Keratinocyte (primary cell): Measurements from ENCODE around the gene CCDC69. TPM values are rescaled to one million over a fixed set of nuclear protein-coding genes. Genes with fewer than 3 reads are reported as not detected.

Experiments used
- DNase-seq: peaks from one replicate; pipeline ENCODE4 v3.0.0-alpha.2; 2011; ENCODE audit warnings: low read depth, missing footprints, low spot score
- FAIRE-seq: peaks from 2 replicates; lab custom pipeline; 2011; peaks lifted over from hg19 to GRCh38; lab: Jason Lieb, UNC
- H2AFZ ChIP-seq: 2 replicates; pipeline ENCODE4 v1.6.0; 2012; ENCODE audit warnings: low read length, control low read depth, inconsistent platforms; ENCODE audit not compliant: control insufficient read depth
- H3K27ac ChIP-seq: 2 replicates; pipeline ENCODE4 v1.5.1; 2011; ENCODE audit warnings: low read length; ENCODE audit not compliant: control insufficient read depth, insufficient read depth
- H3K27me3 ChIP-seq: 3 replicates; pipeline ENCODE4 v1.6.0; 2011; ENCODE audit warnings: low read length; ENCODE audit not compliant: control insufficient read depth, insufficient read depth; ENCODE audit errors: extremely low read depth
- H3K36me3 ChIP-seq, 2 experiments: 2 replicates in 1 of 2; 3 replicates in 1 of 2; pipeline ENCODE4 v1.5.1; 2011; ENCODE audit warnings: low read length in 2 of 2, mild to moderate bottlenecking in 1 of 2; ENCODE audit not compliant: control insufficient read depth in 2 of 2, insufficient read depth in 2 of 2; ENCODE audit errors: extremely low read depth in 1 of 2
- H3K4me1 ChIP-seq: 3 replicates; pipeline ENCODE4 v1.5.1; 2011; ENCODE audit warnings: low read length; ENCODE audit not compliant: control insufficient read depth, insufficient read depth; ENCODE audit errors: extremely low read depth
- H3K4me2 ChIP-seq: 3 replicates; pipeline ENCODE4 v1.6.0; 2011; ENCODE audit warnings: low read depth, low read length; ENCODE audit not compliant: control insufficient read depth, insufficient read depth; ENCODE audit errors: extremely low read depth
- H3K4me3 ChIP-seq, 3 experiments: fragments of 200-600 bp in 1 of 3; sonication (generic) in 1 of 3; 2 replicates in 2 of 3; 3 replicates in 1 of 3; pipeline ENCODE4 v1.5.1; 2011 to 2016; ENCODE audit warnings: low read length in 3 of 3, mild to moderate bottlenecking in 3 of 3, control low read depth in 2 of 3, inconsistent platforms in 1 of 3, low read depth in 1 of 3, mixed read lengths in 1 of 3, mixed run types in 1 of 3, moderate library complexity in 1 of 3; ENCODE audit not compliant: control insufficient read depth in 2 of 3, insufficient read depth in 2 of 3; ENCODE audit errors: extremely low read depth in 1 of 3
- H3K79me2 ChIP-seq: 2 replicates; pipeline ENCODE4 v1.6.0; 2012; ENCODE audit warnings: low read length; ENCODE audit not compliant: control insufficient read depth, insufficient read depth
- H3K9ac ChIP-seq: 3 replicates; pipeline ENCODE4 v1.6.0; 2011; ENCODE audit warnings: low read length; ENCODE audit not compliant: control insufficient read depth, insufficient read depth; ENCODE audit errors: extremely low read depth
- H3K9me1 ChIP-seq: 3 replicates; pipeline ENCODE4 v1.6.0; 2011; ENCODE audit warnings: low read length; ENCODE audit not compliant: control insufficient read depth, insufficient read depth; ENCODE audit errors: extremely low read depth
- H3K9me3 ChIP-seq: 2 replicates; pipeline ENCODE4 v1.5.1; 2012; ENCODE audit warnings: low read depth, low read length; ENCODE audit not compliant: control insufficient read depth
- H4K20me1 ChIP-seq: 3 replicates; pipeline ENCODE4 v1.6.0; 2011; ENCODE audit warnings: low read length; ENCODE audit not compliant: control insufficient read depth, insufficient read depth; ENCODE audit errors: extremely low read depth
- EZH2 ChIP-seq: IDR thresholded peaks from one replicate; pipeline ENCODE4 v1.6.1; 2012; ENCODE audit warnings: inconsistent platforms, mild to moderate bottlenecking, low read length, moderate library complexity
- dilution Hi-C: fragments of 300-500 bp; cut with MboI; formaldehyde crosslinking; loops from one replicate; pipeline ENCODE4 v1.7.0; 2020; ENCODE audit warnings: low sequenced_read_pairs; ENCODE audit not compliant: extremely low pct_ligation_motif_present
- polyA plus RNA-seq, 5 experiments: library from polyadenylated mRNA; depleted of rRNA in 3 of 5; stranded (reverse) in 3 of 5; stranded (forward) in 1 of 5; unstranded in 1 of 5; fragments of >200 nt; gene quantifications; 1 replicate in 1 of 5; 2 replicates in 3 of 5; 3 replicates in 1 of 5; pipeline versions ENCODE4 v1.2.1 to v1.2.3, GENCODE V29; 2011 to 2012; ENCODE audit warnings: missing spikeins in 2 of 5, low read depth in 1 of 5, low replicate concordance in 1 of 5
- TF ChIP-seq, protein P1 (sequence below), 3 experiments: IDR thresholded peaks in 1 of 3; conservative IDR thresholded peaks in 1 of 3; optimal IDR thresholded peaks in 1 of 3; 2 replicates in 2 of 3; 3 replicates in 1 of 3; pipeline versions ENCODE3 to v1.5.1; 2011; ENCODE audit warnings: low read length in 3 of 3, mild to moderate bottlenecking in 3 of 3, moderate library complexity in 2 of 3, control low read depth in 1 of 3, inconsistent platforms in 1 of 3; ENCODE audit not compliant: insufficient read depth in 2 of 3; ENCODE audit errors: extremely low read depth in 1 of 3

Gene CCDC69
- polyA plus RNA-seq, 1 donor (not counting 4 experiments of a cell fraction or from before 2014, with no cell fraction given): 4.1 TPM

DNA sequence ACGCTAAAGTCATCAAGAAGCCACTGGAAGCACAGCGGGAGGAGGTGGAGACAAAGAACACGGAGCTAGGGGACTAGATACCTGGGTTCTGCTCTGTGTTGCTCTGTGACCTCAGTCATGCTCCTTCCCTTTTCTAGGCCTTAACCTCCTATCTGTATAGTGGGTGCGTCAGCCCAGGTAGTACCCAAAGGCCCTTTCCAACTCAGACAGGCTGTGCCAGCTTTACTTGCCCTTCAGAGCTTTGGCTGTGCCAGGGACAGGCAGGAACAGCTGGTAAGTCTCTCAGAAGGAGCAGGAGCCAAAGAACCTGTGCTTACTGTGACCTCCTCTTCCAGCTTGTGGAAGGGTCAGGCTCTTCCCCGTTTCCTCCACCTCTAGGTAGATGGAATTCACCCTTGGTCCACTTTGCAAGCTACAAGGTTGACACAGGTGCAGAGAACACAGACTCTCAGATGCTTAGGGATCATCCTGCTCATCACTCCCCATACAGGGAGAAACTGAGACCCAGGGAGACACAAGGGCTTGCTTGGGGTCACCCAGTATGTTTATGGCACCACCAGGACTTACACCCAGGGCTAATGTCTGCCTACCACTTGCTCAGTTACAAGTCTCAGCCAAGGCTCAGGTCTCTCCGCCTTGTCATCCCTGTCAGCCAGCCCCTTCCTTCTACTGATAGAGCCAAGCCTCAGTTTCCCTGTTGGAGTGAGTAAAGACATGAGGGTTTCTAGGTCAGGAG is 1.7 kb downstream of the CCDC69 start:
- Histone ChIP-seq H4K20me1 (no peaks in the 10 kb centered on the region), H3K9me1 (no peaks in the 10 kb centered on the region), H2AFZ (no peak overlapping the region), H3K27ac (no peak overlapping the region), H3K9me3 (no peaks in the 10 kb centered on the region), H3K9ac (no peak overlapping the region), H3K4me3 (no peak overlapping the region), H3K4me1 (peaks cover 4% of the 10 kb centered on the region), H3K4me2 (no peak overlapping the region), H3K27me3 (no peaks in the 10 kb centered on the region), H3K79me2 (no peaks in the 10 kb centered on the region), H3K36me3 (no peaks in the 10 kb centered on the region)
- dilution Hi-C loops: no loop called here
- TF ChIP-seq, protein P1, sequence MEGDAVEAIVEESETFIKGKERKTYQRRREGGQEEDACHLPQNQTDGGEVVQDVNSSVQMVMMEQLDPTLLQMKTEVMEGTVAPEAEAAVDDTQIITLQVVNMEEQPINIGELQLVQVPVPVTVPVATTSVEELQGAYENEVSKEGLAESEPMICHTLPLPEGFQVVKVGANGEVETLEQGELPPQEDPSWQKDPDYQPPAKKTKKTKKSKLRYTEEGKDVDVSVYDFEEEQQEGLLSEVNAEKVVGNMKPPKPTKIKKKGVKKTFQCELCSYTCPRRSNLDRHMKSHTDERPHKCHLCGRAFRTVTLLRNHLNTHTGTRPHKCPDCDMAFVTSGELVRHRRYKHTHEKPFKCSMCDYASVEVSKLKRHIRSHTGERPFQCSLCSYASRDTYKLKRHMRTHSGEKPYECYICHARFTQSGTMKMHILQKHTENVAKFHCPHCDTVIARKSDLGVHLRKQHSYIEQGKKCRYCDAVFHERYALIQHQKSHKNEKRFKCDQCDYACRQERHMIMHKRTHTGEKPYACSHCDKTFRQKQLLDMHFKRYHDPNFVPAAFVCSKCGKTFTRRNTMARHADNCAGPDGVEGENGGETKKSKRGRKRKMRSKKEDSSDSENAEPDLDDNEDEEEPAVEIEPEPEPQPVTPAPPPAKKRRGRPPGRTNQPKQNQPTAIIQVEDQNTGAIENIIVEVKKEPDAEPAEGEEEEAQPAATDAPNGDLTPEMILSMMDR (optimal IDR thresholded peaks at IDR 0.05 in 1 of 3, IDR thresholded peaks at IDR 0.05 in 1 of 3, conservative IDR thresholded peaks at IDR 0.05 in 1 of 3; ENCODE audit: extremely low read depth in 1 of 3, insufficient read depth in 2 of 3, low read length in 3 of 3): no peak
- TF ChIP-seq EZH2: no peak
- DNase-seq: no peak
- FAIRE-seq: no peak

- Histone ChIP-seq H3K79me2 (no peaks in the 10 kb centered on the region), H3K27me3 (no peaks in the 10 kb centered on the region), H3K9me1 (no peaks in the 10 kb centered on the region), H3K4me2 (no peak overlapping the region), H3K9ac (no peak overlapping the region), H3K27ac (no peak overlapping the region), H3K4me3 (no peak overlapping the region), H3K4me1 (peaks cover 4% of the 10 kb centered on the region), H3K9me3 (no peaks in the 10 kb centered on the region), H4K20me1 (no peaks in the 10 kb centered on the region), H2AFZ (no peak overlapping the region), H3K36me3 (no peaks in the 10 kb centered on the region)
- FAIRE-seq (no peak), DNase-seq (no peak)
- TF ChIP-seq, protein P1 (optimal IDR thresholded peaks at IDR 0.05 in 1 of 3, IDR thresholded peaks at IDR 0.05 in 1 of 3, conservative IDR thresholded peaks at IDR 0.05 in 1 of 3; ENCODE audit: extremely low read depth in 1 of 3, insufficient read depth in 2 of 3, low read length in 3 of 3): no peak
- TF ChIP-seq EZH2: no peak
- dilution Hi-C loops: no loop called here
Measured at GRCh38 chr5:151221574-151221973, 2.3 kb downstream of the CCDC69 start.
